Ovary (tissue), 9 donors: ENCODE results near the gene COL4A3. TPM values are rescaled to one million over a fixed set of nuclear protein-coding genes. Genes with fewer than 3 reads are reported as not detected.

Source experiments
- DNase-seq, 5 donors: peaks; one replicate each; pipeline ENCODE4 v3.0.0-alpha.2; 2019 to 2020
- H3K27ac ChIP-seq, 2 donors: fragments of 200-600 bp; one replicate each; pipeline versions ENCODE4 v1.5.1 to v1.8.0; 2019 to 2022
- H3K27me3 ChIP-seq: fragments of 200-600 bp; one replicate; pipeline ENCODE4 v1.8.0; 2022
- H3K36me3 ChIP-seq: fragments of 200-600 bp; sonication (generic); one replicate; pipeline ENCODE4 v1.5.1; 2019
- H3K4me1 ChIP-seq: one replicate; pipeline ENCODE4 v1.8.1; 2013; ENCODE audit warnings: mild to moderate bottlenecking, moderate library complexity; ENCODE audit not compliant: insufficient read depth
- H3K4me3 ChIP-seq: fragments of 200-600 bp; sonication (generic); one replicate; pipeline ENCODE4 v1.5.1; 2017
- H3K9me3 ChIP-seq, 2 donors: fragments of 200-600 bp in 1 of 2; sonication (generic) in 1 of 2; one replicate each; pipeline versions ENCODE4 v1.5.1 to v1.8.1; 2013 to 2019; ENCODE audit warnings: mild to moderate bottlenecking in 1 of 2, moderate library complexity in 1 of 2
- CTCF ChIP-seq, 3 donors: fragments of 450-650 bp in 2 of 3; fragments of 200-600 bp in 1 of 3; IDR thresholded peaks; one replicate each; pipeline versions ENCODE4 v1.5.1 to v1.8.0; 2016 to 2022; ENCODE audit warnings: antibody characterized with exemption in 3 of 3, mild to moderate bottlenecking in 1 of 3
- EP300 ChIP-seq: sonication (generic); formaldehyde crosslinking; IDR thresholded peaks from one replicate; pipeline ENCODE4 v1.6.1; 2017; ENCODE audit warnings: antibody characterized with exemption
- POLR2A ChIP-seq: fragments of 450-650 bp; IDR thresholded peaks from one replicate; pipeline ENCODE4 v1.6.1; 2017; ENCODE audit warnings: antibody characterized with exemption, mild to moderate bottlenecking, moderate library complexity
- WGBS, 3 donors: extraction: QIAGEN DNeasy Blood & Tissue Kit in 1 of 3; methylation state at CpG; one replicate each; pipeline versions ENCODE4 v1.1.5 to v1.1.7; 2013 to 2017; 5-methylcytosine and 5-hydroxymethylcytosine counted together
- intact Hi-C, 4 donors: fragments of 100-400 bp; cut with DNase I; formaldehyde crosslinking; loops; one replicate each; pipeline versions ENCODE4 v1.11.0 to v1.15.1; 2022 to 2023
- polyA plus RNA-seq, 2 donors: library from polyadenylated mRNA; stranded (reverse); fragments of 200-250 nt in 1 of 2; fragments of 350-450 nt in 1 of 2; fragmentation: Illumina TruSeq in 1 of 2; extraction: RNeasy Lipid Tissue Mini Kit (QIAGEN cat#74804) in 1 of 2; gene quantifications; one replicate each; pipeline ENCODE4 v1.2.3, GENCODE V29; 2013 to 2014
- total RNA-seq, 7 donors: library from RNA; depleted of rRNA in 2 of 7; stranded (reverse); fragments of >200 nt in 2 of 7; fragmentation: NEBNext Ultra II Directional in 3 of 7; extraction: Animal tissue kit (Norgen Biotek cat#: 25700) in 3 of 7; gene quantifications; one replicate each; pipeline versions ENCODE4 v1.1.0 to v1.2.4, GENCODE V29; 2016 to 2023
- donor health status: DM: no; HTN: no; CAD: no; lungs with moderate emphysema.
- donor health status: DM: no; HTN: no; CAD: no.
- donor health status: Bipolar disorder and iron deficiency.
- donor health status: DM: yes; HTN: yes; CAD: no.
- donor health status: DM: no; HTN: no; CAD: no.
- donor health status: DM: yes; HTN: yes; CAD: no.

COL4A3 gene
- total and polyA plus RNA-seq, 9 donors, result 0.47 to 14.1 (median 2.9) TPM

GRCh38 chr2:227280895-227281294 lies 116.5 kb downstream of the COL4A3 start:
- Histone ChIP-seq H3K27ac (no peak overlapping the region), H3K27me3 (no peaks in the 10 kb centered on the region), H3K4me3 (no peak overlapping the region), H3K4me1 (no peaks in the 10 kb centered on the region), H3K36me3 (no peaks in the 10 kb centered on the region), H3K9me3 (no peaks in the 10 kb centered on the region)
- intact Hi-C loops, result no loop called here
- TF ChIP-seq EP300 (no peak), CTCF (IDR thresholded peaks at IDR 0.05) (no peak), POLR2A (no peak)
- no peak for DNase-seq

GRCh38 chr2:227285741-227286236 lies 121.4 kb downstream of the COL4A3 start:
- no peak overlapping the region for H3K4me3 ChIP-seq
- intact Hi-C loops, result no loop called here
- H3K27me3 ChIP-seq, result no peaks in the 10 kb centered on the region
- no peak for DNase-seq
- 87 to 93% (median 92%) methylated on average over 6 of the region's 6 CpGs for WGBS, 3 donors
- H3K36me3 ChIP-seq, result no peaks in the 10 kb centered on the region
- H3K4me1 ChIP-seq, result no peaks in the 10 kb centered on the region
- no peak overlapping the region for H3K27ac ChIP-seq
- H3K9me3 ChIP-seq, result no peaks in the 10 kb centered on the region
- TF ChIP-seq EP300, result no peak
- no peak for TF ChIP-seq POLR2A
- TF ChIP-seq CTCF (IDR thresholded peaks at IDR 0.05), result no peak

- H3K27ac ChIP-seq, result no peak overlapping the region
- no peaks in the 10 kb centered on the region for H3K36me3 ChIP-seq
- no peaks in the 10 kb centered on the region for H3K27me3 ChIP-seq
- no peaks in the 10 kb centered on the region for H3K9me3 ChIP-seq
- intact Hi-C loops, result no loop called here
- no peaks in the 10 kb centered on the region for H3K4me1 ChIP-seq
- 87 to 94% (median 94%) methylated on average over 5 of the region's 5 CpGs for WGBS, 3 donors
- H3K4me3 ChIP-seq, result no peak overlapping the region
- no peak for DNase-seq
- TF ChIP-seq EP300 (no peak), POLR2A (no peak), CTCF (IDR thresholded peaks at IDR 0.05) (no peak)
These were observed 123.3 kb downstream of the COL4A3 start for GRCh38 chr2:227287771-227288170.

GRCh38 chr2:227292314-227292713 lies 127.9 kb downstream of the COL4A3 start:
- Histone ChIP-seq H3K4me3 (no peak overlapping the region), H3K4me1 (no peaks in the 10 kb centered on the region), H3K27ac (no peak overlapping the region), H3K27me3 (no peaks in the 10 kb centered on the region), H3K9me3 (no peaks in the 10 kb centered on the region), H3K36me3 (no peaks in the 10 kb centered on the region)
- TF ChIP-seq CTCF (IDR thresholded peaks at IDR 0.05) (no peak), EP300 (no peak), POLR2A (no peak)
- intact Hi-C loops, result no loop called here
- no peak for DNase-seq
- WGBS, 3 donors, result 88 to 93% (median 89%) methylated on average over 3 of the region's 3 CpGs
